B cell (primary cell): ENCODE data around the gene TSTD1. TPM values are rescaled to one million over a fixed set of nuclear protein-coding genes. Genes with fewer than 3 reads are reported as not detected.
"Not testable (repeated sequence)": the region's sequence is repeated elsewhere in the genome, so short reads cannot be mapped to it uniquely, and the experiment has no call there.

Experiments used
- ATAC-seq: fragments of 200-7000 bp; cut with Tn5 transposase; one replicate; pipeline ENCODE4 v1.10.0; 2021; ENCODE audit warnings: low read depth, mild to moderate bottlenecking, moderate number of reproducible peaks, moderate library complexity
- CTCF ChIA-PET: fragments of 350-600 bp; sonication (Branson Sonifier 250); formaldehyde crosslinking; loops from one replicate; lab custom pipeline; 2021; ENCODE audit warnings: antibody characterized with exemption, inconsistent platforms; lab: Charles Lee
- POLR2A ChIA-PET: fragments of 350-600 bp; sonication (Branson Sonifier 250); formaldehyde crosslinking; loops from one replicate; lab custom pipeline; 2021; ENCODE audit warnings: antibody characterized with exemption; lab: Charles Lee
- DNase-seq: peaks from one replicate; pipeline ENCODE4 v3.0.0; 2013
- H2AFZ ChIP-seq: 2 replicates; pipeline ENCODE4 v1.6.1; 2012; ENCODE audit warnings: mild to moderate bottlenecking, low read depth, low read length; ENCODE audit not compliant: insufficient read depth, poor library complexity, severe bottlenecking
- H3K27ac ChIP-seq, 2 donors: 1 replicate in 1 of 2; 2 replicates in 1 of 2; pipeline ENCODE4 v1.5.1; 2012 to 2013; ENCODE audit warnings: low read length in 2 of 2, mild to moderate bottlenecking in 2 of 2, moderate library complexity in 1 of 2
- H3K27me3 ChIP-seq, 4 experiments: fragments of 200-600 bp in 1 of 4; sonication (generic) in 1 of 4; replicated peaks in 1 of 4; 1 replicate in 2 of 4; 2 replicates in 2 of 4; pipeline versions ENCODE4 v1.6.1 to v1.7.0; 2013 to 2016; ENCODE audit warnings: low read length in 3 of 4, mild to moderate bottlenecking in 2 of 4, mixed read lengths in 1 of 4, moderate library complexity in 1 of 4; ENCODE audit not compliant: insufficient read depth in 4 of 4, control insufficient read depth in 3 of 4; ENCODE audit errors: control extremely low read depth in 1 of 4
- H3K36me3 ChIP-seq, 2 experiments: replicated peaks in 1 of 2; 1 replicate in 1 of 2; 2 replicates in 1 of 2; pipeline versions ENCODE4 v1.6.1 to v1.7.1; 2013; ENCODE audit warnings: low read length in 1 of 2; ENCODE audit not compliant: insufficient read depth in 2 of 2, control insufficient read depth in 1 of 2; ENCODE audit errors: control extremely low read depth in 1 of 2, extremely low read depth in 1 of 2
- H3K4me1 ChIP-seq, 2 donors: fragments of 200-600 bp in 1 of 2; sonication (generic) in 1 of 2; 1 replicate in 1 of 2; 2 replicates in 1 of 2; pipeline versions ENCODE4 v1.5.1 to v1.6.1; 2013 to 2017; ENCODE audit warnings: low read length in 2 of 2; ENCODE audit not compliant: control insufficient read depth in 2 of 2, insufficient read depth in 2 of 2
- H3K4me2 ChIP-seq: replicated peaks from 2 replicates; pipeline ENCODE3; 2012; ENCODE audit warnings: mild to moderate bottlenecking, low read depth, low read length; ENCODE audit not compliant: poor library complexity, severe bottlenecking
- H3K4me3 ChIP-seq, 5 experiments: fragments of 200-600 bp in 1 of 5; sonication (generic) in 1 of 5; 1 replicate in 3 of 5; 2 replicates in 2 of 5; pipeline versions ENCODE4 v1.5.1 to v1.7.0; 2011 to 2016; ENCODE audit warnings: low read length in 4 of 5, mild to moderate bottlenecking in 4 of 5, low read depth in 2 of 5, control low read depth in 1 of 5, moderate library complexity in 1 of 5; ENCODE audit not compliant: insufficient read depth in 1 of 5; ENCODE audit errors: control extremely low read depth in 1 of 5, extremely low read depth in 1 of 5
- H3K79me2 ChIP-seq: fragments of 200-600 bp; sonication (generic); one replicate; pipeline ENCODE4 v1.6.0; 2016; ENCODE audit warnings: low read length; ENCODE audit not compliant: control insufficient read depth, insufficient read depth
- H3K9ac ChIP-seq: fragments of 200-600 bp; sonication (generic); 2 replicates; pipeline ENCODE4 v1.6.1; 2017; ENCODE audit warnings: mild to moderate bottlenecking, low read length, moderate library complexity
- H3K9me3 ChIP-seq, 3 donors: one replicate each; pipeline versions ENCODE4 v1.6.1 to v1.7.1; 2013; ENCODE audit warnings: low read length in 2 of 3; ENCODE audit not compliant: control insufficient read depth in 2 of 3, insufficient read depth in 1 of 3; ENCODE audit errors: control extremely low read depth in 1 of 3
- H4K20me1 ChIP-seq: 2 replicates; pipeline ENCODE4 v1.6.0; 2012; ENCODE audit warnings: mild to moderate bottlenecking, low read length; ENCODE audit not compliant: insufficient read depth, control insufficient read depth, poor library complexity, severe bottlenecking
- H3K27ac Mint-ChIP-seq: one replicate; pipeline ENCODE4 v1.8.0; 2021; ENCODE audit warnings: mixed read lengths
- H3K27me3 Mint-ChIP-seq: one replicate; pipeline ENCODE4 v1.8.0; 2021; ENCODE audit warnings: mixed read lengths
- H3K4me1 Mint-ChIP-seq: one replicate; pipeline ENCODE4 v1.8.0; 2021; ENCODE audit warnings: mixed read lengths
- H3K4me3 Mint-ChIP-seq: one replicate; pipeline ENCODE4 v1.8.0; 2021; ENCODE audit warnings: mixed read lengths
- H3K9me3 Mint-ChIP-seq: one replicate; pipeline ENCODE4 v1.8.0; 2022; ENCODE audit warnings: mixed read lengths; ENCODE audit not compliant: insufficient read depth
- whole genome bisulfite sequencing: methylation state at CpG from one replicate; pipeline ENCODE4 v1.1.5; 2013; ENCODE audit warnings: missing lambda C conversion rate; ENCODE audit not compliant: insufficient coverage; 5-methylcytosine and 5-hydroxymethylcytosine counted together
- intact Hi-C: fragments of 100-400 bp; cut with micrococcal nuclease; formaldehyde crosslinking; loops from one replicate; pipeline ENCODE4 v1.10.0; 2022
- polyA plus RNA-seq: library from polyadenylated mRNA; depleted of rRNA; stranded (reverse); fragments of >200 nt; gene quantifications from 2 replicates; pipeline ENCODE4 v1.2.3, GENCODE V29; 2012
- small RNA-seq: library from RNA; depleted of rRNA; stranded (forward); fragments of <200 nt; gene quantifications from one replicate; pipeline ENCODE3, GENCODE V24; 2012; ENCODE audit warnings: low replicate concordance, low read depth; ENCODE audit not compliant: insufficient read length
- total RNA-seq, 2 donors: library from RNA; stranded (reverse); fragments of 120-200 nt in 1 of 2; gene quantifications; 1 replicate in 1 of 2; 2 replicates in 1 of 2; pipeline versions ENCODE4 v1.2.3 to v1.2.4, GENCODE V29; 2013 to 2022

TSTD1 gene
- total and polyA plus RNA-seq, 2 donors (not counting 1 experiment from before 2014, with no cell fraction given) = 85.6 to 242 TPM

DNA sequence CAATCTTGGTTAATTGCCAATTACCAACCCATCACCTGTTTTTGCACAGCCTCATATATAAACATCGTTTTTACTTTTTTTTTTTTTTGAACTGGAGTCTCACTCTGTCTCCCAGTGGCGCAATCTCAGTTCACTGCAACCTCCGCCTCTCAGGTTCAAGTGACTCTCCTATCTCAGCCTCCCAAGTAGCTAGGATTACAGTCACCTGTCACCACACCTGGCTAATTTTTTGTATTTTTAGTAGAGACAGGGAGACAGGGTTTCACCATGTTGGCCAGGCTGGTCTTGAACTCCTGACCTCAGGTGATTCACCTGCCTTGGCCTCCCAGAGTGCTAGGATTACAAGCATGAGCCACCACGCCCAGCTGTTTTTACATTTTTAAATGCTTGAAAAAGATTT lies 46.7 kb downstream of the TSTD1 start:
- not testable (repeated sequence) for DNase-seq, H3K9me3 ChIP-seq, ATAC-seq, H3K4me3 ChIP-seq, H2AFZ ChIP-seq, H3K4me1 ChIP-seq, H3K27me3 Mint-ChIP-seq, H3K27ac ChIP-seq, H3K4me2 ChIP-seq, H4K20me1 ChIP-seq, H3K79me2 ChIP-seq, H3K9ac ChIP-seq, H3K4me1 Mint-ChIP-seq, H3K36me3 ChIP-seq, H3K4me3 Mint-ChIP-seq, H3K27ac Mint-ChIP-seq, H3K9me3 Mint-ChIP-seq, H3K27me3 ChIP-seq
- ChIA-PET CTCF (interaction anchor here (0.7 to 3.2 kb wide), 10 partner anchors 8 to 318 kb away, joined by 3 to 10 read pairs (median 4); partner anchors contain the start of gene USF1), POLR2A (interaction anchor here (0.6 kb wide), 1 partner anchor 300 kb away, joined by 9 read pairs; no protein-coding TSS in a partner anchor)
- 100% methylated on average over 1 of the region's 4 CpGs for WGBS
- intact Hi-C loops = loop anchor here (10.0 kb wide), 1 partner anchor 53 kb away; the partner anchor contains the start of gene USF1

Small RNAs within 50 kb of the gene (small RNA-seq; reads per million reads assigned to genes)
- gene AL591806.2 = not detected

Other genes starting within 250 kb of the TSTD1 start
- gene LY9, start 242.8 kb downstream of the TSTD1 start, total RNA-seq = 365 and 367 TPM in 2 replicates
- gene LY9, start 242.8 kb downstream of the TSTD1 start, polyA plus RNA-seq = 252 and 301 TPM in 2 replicates
- 0.15 TPM in 1 of 2 replicates, not detected in the other for gene CD244, start 176.1 kb downstream of the TSTD1 start, total RNA-seq
- 0.31 and 0.69 TPM in 2 replicates for gene CD244, start 176.1 kb downstream of the TSTD1 start, polyA plus RNA-seq
- not detected in 2 replicates for gene ITLN1, start 153.8 kb downstream of the TSTD1 start, total RNA-seq
- not detected in 2 replicates for gene ITLN1, start 153.8 kb downstream of the TSTD1 start, polyA plus RNA-seq
- not detected in 2 replicates for gene ITLN2, start 84.2 kb downstream of the TSTD1 start, total RNA-seq
- gene ITLN2, start 84.2 kb downstream of the TSTD1 start, polyA plus RNA-seq = not detected in 2 replicates
- 12.8 and 16.4 TPM in 2 replicates for gene F11R, start 17.8 kb downstream of the TSTD1 start, total RNA-seq
- gene F11R, start 17.8 kb downstream of the TSTD1 start, polyA plus RNA-seq = 17.3 and 52.4 TPM in 2 replicates
- gene USF1, start 7.0 kb upstream of the TSTD1 start, total RNA-seq = 192 and 196 TPM in 2 replicates
- gene USF1, start 7.0 kb upstream of the TSTD1 start, polyA plus RNA-seq = 249 and 334 TPM in 2 replicates
- gene ARHGAP30, start 30.9 kb upstream of the TSTD1 start, total RNA-seq = 146 and 162 TPM in 2 replicates
- gene ARHGAP30, start 30.9 kb upstream of the TSTD1 start, polyA plus RNA-seq = 95.9 and 122 TPM in 2 replicates
- gene NECTIN4, start 50.6 kb upstream of the TSTD1 start, total RNA-seq = not detected in 2 replicates
- not detected in 2 replicates for gene NECTIN4, start 50.6 kb upstream of the TSTD1 start, polyA plus RNA-seq
- 1.6 and 4.2 TPM in 2 replicates for gene KLHDC9, start 59.4 kb upstream of the TSTD1 start, total RNA-seq
- gene KLHDC9, start 59.4 kb upstream of the TSTD1 start, polyA plus RNA-seq = 2.7 and 3.5 TPM in 2 replicates
- gene PFDN2, start 79.1 kb upstream of the TSTD1 start, total RNA-seq = 29.9 and 32.3 TPM in 2 replicates
- gene PFDN2, start 79.1 kb upstream of the TSTD1 start, polyA plus RNA-seq = 43.2 and 120 TPM in 2 replicates
- gene NIT1, start 79.1 kb upstream of the TSTD1 start, total RNA-seq = 53.5 and 56.1 TPM in 2 replicates
- gene NIT1, start 79.1 kb upstream of the TSTD1 start, polyA plus RNA-seq = 45.3 and 61.0 TPM in 2 replicates
- 40.8 and 46.0 TPM in 2 replicates for gene DEDD, start 93.7 kb upstream of the TSTD1 start, total RNA-seq
- 35.9 and 38.8 TPM in 2 replicates for gene DEDD, start 93.7 kb upstream of the TSTD1 start, polyA plus RNA-seq
- gene UFC1, start 115.0 kb upstream of the TSTD1 start, total RNA-seq = 78.1 and 91.0 TPM in 2 replicates
- gene UFC1, start 115.0 kb upstream of the TSTD1 start, polyA plus RNA-seq = 128 and 129 TPM in 2 replicates
- gene USP21, start 120.5 kb upstream of the TSTD1 start, total RNA-seq = 50.2 and 53.3 TPM in 2 replicates
- 75.8 and 81.6 TPM in 2 replicates for gene USP21, start 120.5 kb upstream of the TSTD1 start, polyA plus RNA-seq
- gene PPOX, start 127.5 kb upstream of the TSTD1 start, total RNA-seq = 61.7 and 65.6 TPM in 2 replicates
- gene PPOX, start 127.5 kb upstream of the TSTD1 start, polyA plus RNA-seq = 73.2 and 82.3 TPM in 2 replicates
- gene B4GALT3, start 138.5 kb upstream of the TSTD1 start, total RNA-seq = 37.6 and 42.9 TPM in 2 replicates
- 58.9 and 59.6 TPM in 2 replicates for gene B4GALT3, start 138.5 kb upstream of the TSTD1 start, polyA plus RNA-seq
- 0.05 TPM in 1 of 2 replicates, not detected in the other for gene ADAMTS4, start 160.1 kb upstream of the TSTD1 start, total RNA-seq
- 0.06 and 0.10 TPM in 2 replicates for gene ADAMTS4, start 160.1 kb upstream of the TSTD1 start, polyA plus RNA-seq
- gene NDUFS2, start 163.4 kb upstream of the TSTD1 start, total RNA-seq = 80.2 and 82.3 TPM in 2 replicates
- 53.9 and 68.7 TPM in 2 replicates for gene NDUFS2, start 163.4 kb upstream of the TSTD1 start, polyA plus RNA-seq
- gene FCER1G, start 176.3 kb upstream of the TSTD1 start, total RNA-seq = 0.76 and 1.7 TPM in 2 replicates
- gene FCER1G, start 176.3 kb upstream of the TSTD1 start, polyA plus RNA-seq = 10.8 and 13.6 TPM in 2 replicates
- gene APOA2, start 184.7 kb upstream of the TSTD1 start, total RNA-seq = not detected in 2 replicates
- not detected in 2 replicates for gene APOA2, start 184.7 kb upstream of the TSTD1 start, polyA plus RNA-seq
- gene TOMM40L, start 187.1 kb upstream of the TSTD1 start, total RNA-seq = 9.2 and 9.4 TPM in 2 replicates
- 6.5 and 8.0 TPM in 2 replicates for gene TOMM40L, start 187.1 kb upstream of the TSTD1 start, polyA plus RNA-seq
- not detected in 2 replicates for gene NR1I3, start 199.2 kb upstream of the TSTD1 start, total RNA-seq
- gene NR1I3, start 199.2 kb upstream of the TSTD1 start, polyA plus RNA-seq = not detected in 2 replicates
- gene PCP4L1, start 219.8 kb upstream of the TSTD1 start, total RNA-seq = 0.22 TPM in 1 of 2 replicates, not detected in the other
- not detected in 2 replicates for gene PCP4L1, start 219.8 kb upstream of the TSTD1 start, polyA plus RNA-seq